ENCODE results near the gene CALML6.
"Not testable (repeated sequence)": the region's sequence is repeated elsewhere in the genome, so short reads cannot be mapped to it uniquely, and the experiment has no call there.

The CALML6 gene, protein sequence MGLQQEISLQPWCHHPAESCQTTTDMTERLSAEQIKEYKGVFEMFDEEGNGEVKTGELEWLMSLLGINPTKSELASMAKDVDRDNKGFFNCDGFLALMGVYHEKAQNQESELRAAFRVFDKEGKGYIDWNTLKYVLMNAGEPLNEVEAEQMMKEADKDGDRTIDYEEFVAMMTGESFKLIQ

DNA sequence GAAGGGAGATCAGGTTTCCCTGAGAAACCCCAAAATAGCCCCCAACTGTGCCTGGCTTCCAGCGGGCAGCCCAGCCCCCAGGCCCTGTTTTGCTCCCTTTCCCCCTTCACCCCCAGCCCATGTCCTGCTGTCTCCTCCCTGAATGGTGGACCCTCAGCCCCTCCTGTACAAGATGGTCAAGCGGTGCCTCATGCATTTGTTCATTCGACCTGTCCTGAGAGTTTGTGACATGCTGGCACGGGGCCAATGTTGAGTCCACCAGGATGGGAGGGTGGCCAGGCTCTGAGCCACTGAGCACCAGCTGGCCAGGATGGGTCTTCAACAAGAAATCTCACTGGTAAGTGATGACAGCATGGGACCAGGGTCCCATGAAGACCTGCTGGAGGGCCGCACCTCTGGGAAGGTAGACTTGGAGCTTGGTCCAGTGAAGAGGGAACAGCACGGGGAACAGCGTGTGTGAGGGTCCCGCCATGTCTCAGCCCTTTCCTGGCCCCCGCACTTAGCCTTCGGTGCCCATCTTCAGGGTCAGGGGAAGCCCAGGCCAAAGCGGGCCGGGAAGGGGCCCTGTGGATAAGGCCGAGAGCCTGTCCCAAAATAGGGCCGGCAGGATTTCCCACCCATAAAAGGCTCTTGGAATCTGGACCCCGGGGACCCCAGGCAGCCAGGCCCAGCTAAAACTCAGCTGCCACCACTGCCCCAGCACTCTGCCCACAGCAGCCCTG, at the start of gene CALML6:
TSS of gene CALML6 (plus strand) at position 290 of the 722 bp plus-strand sequence. CDS start at position 311, 21 bp downstream.
- no peak for DNase-seq (ENCODE audit: low read depth)

DNA sequence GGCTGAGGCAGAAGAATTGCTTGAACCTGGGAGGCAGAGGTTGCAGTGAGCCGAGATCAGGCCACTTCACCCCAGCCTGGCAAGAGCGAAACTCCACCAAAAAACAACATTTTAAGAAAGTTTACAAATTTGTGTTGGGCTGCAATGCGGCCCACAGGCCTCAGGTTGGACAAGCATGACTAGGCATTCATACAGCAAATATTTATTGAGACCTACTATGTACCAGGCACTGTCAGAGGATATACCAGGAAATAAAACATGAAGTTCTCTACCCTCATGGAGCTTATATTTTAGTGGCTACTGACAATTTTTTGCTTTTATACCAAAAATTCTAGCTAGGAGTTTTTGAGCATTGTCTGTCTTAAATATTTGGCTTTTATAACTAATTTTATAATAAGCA, 47.9 kb upstream of the CALML6 start:
- DNase-seq (ENCODE audit: low read depth) = no peak

DNA sequence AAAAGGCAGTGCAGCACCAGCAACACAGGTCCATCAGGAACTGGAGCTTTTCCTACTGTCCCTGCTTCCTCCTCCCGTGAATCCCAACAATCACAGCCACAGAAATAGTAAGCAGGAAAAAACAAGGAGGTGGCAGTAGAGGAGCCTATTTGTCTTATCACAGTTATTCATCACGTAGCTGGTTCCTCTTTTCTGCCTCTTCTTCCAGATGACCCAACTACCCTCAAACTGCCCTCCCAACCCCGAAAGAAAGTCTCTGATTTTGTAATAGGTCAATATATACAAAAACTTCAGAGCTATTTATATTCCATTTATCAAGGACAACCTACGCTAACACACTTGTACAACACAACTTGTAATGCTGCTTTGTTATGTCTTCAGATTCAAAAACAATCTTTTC, 45.6 kb upstream of the CALML6 start:
- DNase-seq (ENCODE audit: low read depth) = no peak

DNA sequence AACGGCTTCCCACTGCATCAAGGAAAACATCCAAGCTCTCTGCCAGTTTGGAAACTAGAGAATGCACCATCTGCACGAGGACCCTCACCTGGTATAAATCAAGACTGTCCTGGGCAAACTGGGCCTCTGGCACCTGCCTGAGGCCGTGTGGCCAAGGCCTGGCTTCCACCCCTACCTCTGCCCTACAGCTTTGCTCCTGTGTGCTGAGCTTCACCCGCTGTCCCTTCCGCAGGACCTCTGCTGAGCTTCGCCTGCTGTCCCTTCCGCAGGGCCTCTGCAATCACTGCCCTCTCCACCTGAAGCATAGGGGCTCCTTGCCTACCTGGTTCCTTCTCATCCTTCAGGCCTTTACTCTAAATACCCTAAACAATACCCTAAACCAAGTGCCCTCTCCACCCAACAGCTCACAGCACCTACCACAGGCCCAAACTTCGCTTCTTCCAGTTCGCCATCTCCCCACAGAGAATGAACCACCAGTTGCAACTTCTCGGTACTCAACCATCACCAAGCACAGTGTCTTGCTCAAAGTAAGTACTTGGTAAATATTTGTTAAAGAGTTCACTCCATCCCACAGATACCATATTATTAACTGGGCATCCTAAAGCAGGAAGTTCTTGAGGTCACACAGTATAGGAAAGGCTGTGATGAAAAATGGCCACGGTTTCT, 42.6 kb upstream of the CALML6 start:
- DNase-seq (ENCODE audit: low read depth) = no peak

DNA sequence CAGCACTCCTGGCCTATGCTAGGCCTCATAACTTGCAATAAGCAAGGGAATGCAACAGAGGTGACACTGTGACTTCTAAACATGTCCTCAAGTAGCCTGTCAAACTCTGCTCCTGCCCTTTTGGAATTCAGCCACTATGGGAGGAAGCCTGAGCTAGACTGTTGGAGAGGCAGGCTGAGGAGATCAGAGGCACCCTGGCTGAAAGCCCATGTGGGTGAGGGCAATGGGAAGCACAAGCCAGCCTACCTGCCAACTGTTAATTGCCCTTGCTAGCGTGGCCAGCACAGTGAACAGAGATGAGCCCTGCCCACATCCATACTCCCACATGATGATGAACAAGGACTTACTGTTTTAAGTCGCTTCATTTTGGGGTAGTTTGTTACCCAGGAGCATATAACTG, 41.9 kb upstream of the CALML6 start:
- no peak for DNase-seq (ENCODE audit: low read depth)

DNA sequence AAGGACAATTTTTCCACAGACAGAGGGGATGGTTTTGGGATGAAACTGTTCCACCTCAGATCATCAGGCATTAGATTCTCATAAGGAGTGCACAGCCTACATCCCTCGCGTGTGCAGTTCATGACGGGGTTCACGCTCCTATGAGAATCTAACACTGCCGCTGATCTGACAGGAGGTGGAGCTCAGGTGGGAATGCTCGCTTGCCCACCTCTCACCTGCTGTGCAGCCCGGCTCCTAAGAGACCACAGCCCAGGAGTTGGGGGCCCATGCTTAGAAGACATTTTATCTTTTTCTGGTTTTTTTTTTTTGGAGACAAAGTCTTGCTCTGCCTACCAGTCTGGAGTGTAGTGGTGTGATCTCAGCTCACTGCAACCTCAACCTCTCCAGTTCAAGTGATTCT, 40.2 kb upstream of the CALML6 start:
- no peak for DNase-seq (ENCODE audit: low read depth)

DNA sequence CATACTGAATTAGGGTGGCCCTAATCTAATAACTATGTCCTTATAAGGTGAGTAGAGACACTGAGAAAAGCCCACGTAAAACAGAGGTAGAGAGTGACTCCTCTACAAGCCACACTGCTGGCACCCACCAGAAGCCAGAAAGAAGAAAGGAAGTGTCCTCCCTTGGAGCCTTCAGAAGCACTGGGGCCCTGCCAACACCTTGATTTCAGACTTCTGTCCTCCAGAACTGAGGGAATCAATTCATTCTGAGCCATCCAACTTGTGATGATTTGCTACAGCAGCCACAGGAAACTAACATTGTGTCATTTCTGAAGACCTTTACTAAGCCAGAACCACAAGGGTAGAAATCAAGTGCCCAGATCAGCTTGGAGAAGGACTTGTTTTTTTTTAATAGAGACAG, 39.1 kb upstream of the CALML6 start:
- DNase-seq (ENCODE audit: low read depth) = no peak

DNA sequence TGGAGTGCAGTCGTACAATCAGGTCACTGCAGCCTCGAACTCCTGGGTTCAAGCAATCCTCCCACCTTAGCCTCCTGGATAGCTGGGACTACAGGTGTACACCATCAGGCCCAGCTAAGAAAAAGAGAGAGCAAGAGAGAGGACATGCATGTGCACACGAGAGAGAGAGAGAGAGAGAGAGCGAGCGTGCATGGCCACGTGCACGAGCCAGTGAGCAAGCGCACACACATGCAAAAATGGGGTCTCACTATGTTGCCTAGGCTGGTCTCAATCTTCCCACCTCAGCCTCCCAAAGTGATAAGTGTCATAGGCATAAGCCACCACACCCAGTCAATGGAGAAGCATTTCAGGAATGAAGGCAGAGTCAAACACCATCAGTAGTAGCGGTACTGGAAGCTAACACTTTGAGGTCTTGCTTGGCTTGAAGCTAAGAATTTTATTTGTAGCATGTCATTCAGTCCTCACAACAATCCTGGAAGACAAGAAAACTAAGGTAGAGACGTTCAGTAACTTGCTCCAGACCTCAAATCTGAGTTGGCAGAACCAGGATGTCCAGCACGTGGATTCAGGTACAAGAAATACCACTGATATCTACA, 38.6 kb upstream of the CALML6 start:
- no peak for DNase-seq (ENCODE audit: low read depth)

DNA sequence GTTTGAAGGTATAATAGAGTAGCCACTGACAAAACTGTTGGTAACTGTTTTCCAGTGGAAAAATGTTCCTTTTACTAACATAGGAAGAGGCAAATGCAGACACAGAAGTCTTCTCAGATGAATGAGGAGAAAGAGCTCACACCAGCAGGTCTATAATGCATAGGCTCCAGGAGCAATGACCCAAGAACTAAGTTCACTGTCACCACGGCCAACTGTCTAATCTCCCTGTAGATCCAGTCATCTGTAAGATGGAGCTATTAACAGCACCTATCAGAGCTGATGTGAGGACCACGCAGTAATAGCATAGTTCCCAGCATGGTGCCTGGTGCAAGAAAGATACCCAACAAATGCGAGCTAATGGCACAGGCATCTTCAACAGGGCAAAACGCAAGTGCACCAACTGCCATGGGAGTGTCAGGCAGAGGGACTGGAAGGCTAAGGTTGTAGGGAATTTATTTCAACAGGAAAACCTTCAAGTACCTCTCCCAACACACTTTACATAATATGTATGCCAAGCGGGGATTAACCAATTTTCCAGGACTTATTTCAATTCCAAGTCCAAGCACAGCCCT, 37.1 kb upstream of the CALML6 start:
- no peak for DNase-seq (ENCODE audit: low read depth)

DNA sequence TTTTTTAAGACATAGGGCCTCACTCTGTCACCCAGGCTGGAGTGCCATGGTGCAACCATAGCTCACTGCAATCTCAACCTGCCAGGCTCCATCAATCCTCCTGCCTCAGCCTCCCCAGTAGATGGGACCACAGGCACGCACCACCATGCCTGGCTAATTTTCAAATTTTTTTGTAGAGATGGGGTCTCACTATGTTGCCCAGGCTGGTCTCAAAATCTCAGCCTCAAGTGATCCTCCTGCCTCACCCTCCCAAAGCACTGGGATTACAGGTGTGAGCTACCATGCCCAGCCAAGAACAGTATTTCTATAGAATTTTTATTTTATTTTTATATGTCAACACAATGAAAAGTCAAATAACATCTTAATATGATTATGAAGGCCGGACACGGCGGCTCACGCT, 35.1 kb upstream of the CALML6 start:
- DNase-seq (ENCODE audit: low read depth) = no peak

DNA sequence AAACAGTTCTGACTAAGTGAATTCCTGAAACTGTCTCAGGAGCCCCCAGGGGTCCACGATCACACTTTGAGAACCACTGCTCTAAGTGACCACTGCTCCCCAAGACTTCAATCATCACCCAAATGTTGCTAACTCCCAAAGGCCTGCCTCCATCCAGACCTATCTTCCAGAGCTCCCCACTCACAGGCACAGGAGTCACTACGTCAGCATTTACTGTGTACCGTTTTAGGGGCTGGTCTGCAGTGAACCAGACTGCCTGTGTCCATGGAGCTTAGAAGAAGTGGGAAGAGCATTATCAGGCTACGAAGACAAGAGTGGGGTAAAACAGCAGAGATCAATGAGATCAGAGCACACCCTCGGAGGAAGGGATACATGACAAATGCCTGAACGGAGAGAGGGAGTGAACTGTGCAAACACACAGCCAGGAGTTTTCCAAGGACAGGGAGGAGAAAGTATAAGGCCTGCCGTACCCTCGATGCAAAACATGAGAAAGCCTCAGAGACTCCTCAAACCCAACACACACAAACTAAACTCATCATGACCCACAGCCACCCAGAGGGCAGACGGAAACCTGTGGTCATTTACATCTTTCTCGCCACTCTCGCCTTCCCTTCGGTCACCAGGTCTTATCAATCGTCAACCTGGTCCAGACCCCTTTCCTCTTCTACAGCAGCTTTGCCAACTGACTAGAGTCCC, 34.3 kb upstream of the CALML6 start:
- DNase-seq (ENCODE audit: low read depth) = no peak

DNA sequence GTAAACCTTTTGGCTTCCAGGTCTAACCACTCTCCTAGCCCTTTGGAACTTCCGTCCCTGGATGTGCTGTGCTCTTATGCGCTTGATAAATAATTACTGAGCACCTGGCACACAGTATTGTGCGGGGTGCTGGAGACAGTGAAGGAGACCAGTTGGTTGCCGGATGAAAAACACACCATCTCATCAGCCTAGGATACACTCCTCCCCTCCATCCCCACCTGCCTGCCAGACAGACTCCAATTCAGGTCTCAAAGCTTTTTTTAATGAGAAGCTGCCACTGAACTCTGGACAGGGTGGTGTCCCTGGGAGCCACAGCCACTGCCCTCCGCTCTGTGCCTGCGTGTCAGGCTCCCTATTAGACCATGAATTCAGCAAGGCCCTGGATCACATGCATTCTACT, 33.3 kb upstream of the CALML6 start:
- no peak for DNase-seq (ENCODE audit: low read depth)

DNA sequence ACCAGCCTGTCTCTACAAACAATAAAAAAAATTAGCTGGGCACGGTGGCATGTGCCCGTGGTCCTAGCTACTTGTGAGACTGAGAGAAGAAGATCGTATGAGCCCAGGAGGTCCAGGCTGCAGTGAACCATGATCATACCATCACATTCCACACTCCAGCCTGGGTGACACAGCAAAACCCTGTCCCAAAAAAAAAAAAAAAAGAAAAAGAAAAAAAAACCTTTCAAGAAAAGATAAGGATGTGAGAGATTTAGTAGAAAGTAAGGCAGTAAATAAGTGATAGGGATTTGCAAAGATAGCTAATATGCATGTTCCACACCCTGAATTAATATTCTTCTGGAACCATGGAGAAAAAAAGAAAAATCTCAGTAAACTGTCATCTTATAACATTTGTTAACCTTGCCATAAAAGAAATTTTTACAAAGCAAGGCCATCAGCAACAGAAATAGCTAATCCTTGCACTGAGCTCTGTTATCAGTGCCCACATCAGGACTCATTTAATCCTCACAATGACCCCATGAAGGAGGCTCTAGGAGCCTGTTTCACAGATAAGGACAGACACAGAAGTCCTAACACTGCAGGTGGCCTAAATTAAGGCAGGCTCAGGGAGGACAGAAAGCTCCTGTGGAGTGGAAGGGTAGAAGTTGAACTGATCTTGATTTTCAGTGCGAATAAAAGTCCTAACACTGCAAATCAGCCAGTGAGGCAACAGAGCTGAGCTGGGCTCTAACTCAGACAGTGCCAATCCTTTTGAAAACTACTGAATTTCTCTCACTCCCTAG, 31.8 kb upstream of the CALML6 start:
- DNase-seq (ENCODE audit: low read depth) = no peak

DNA sequence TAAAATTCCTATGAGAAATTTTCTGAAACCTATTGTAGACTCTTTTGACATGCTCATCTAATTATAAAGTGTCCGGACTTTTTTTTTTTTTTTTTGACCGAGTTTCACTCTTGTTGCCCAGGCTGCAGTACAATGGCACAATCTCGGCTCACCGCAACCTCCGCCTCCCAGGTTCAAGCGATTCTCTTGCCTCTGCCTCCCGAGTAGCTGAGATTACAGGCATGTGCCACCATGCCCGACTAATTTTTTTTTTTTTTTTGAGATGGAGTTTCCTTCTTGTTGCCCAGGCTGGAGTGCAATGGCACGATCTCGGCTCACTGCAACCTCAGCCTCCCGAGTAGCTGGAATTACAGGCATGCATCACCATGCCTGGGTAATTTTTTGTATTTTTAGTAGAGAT, 31.2 kb upstream of the CALML6 start:
- not testable (repeated sequence) for DNase-seq (ENCODE audit: low read depth)

DNA sequence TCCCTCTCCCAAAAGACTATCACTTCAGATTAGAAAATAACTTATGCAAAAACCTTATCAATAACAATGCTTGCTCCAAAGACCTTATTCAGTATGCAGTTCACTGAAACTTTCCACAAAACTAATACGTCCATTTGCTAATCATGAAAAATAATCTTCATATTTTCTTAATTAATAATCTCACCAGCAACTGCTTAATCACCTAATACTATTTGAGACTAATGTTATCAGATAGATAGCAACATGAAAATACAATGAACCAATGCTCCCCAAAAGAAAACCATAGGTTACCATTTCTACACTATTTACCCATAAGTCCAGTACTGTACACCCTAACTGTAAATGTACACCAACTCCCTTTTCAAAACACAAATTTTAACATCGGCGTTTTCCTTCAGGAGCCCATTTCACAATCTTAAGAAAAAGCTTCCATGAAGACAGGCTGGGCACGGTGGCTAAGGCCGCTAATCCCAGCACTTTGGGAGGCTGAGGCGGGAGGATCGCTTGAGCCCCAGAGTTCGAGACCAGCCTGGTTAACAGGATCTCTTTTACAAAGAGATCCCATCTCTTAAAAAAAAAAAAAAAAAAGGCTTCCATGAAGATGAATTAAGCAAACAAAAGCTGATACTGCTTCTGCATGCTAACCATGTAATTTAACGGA, 25.8 kb upstream of the CALML6 start:
- DNase-seq (ENCODE audit: low read depth) = no peak

DNA sequence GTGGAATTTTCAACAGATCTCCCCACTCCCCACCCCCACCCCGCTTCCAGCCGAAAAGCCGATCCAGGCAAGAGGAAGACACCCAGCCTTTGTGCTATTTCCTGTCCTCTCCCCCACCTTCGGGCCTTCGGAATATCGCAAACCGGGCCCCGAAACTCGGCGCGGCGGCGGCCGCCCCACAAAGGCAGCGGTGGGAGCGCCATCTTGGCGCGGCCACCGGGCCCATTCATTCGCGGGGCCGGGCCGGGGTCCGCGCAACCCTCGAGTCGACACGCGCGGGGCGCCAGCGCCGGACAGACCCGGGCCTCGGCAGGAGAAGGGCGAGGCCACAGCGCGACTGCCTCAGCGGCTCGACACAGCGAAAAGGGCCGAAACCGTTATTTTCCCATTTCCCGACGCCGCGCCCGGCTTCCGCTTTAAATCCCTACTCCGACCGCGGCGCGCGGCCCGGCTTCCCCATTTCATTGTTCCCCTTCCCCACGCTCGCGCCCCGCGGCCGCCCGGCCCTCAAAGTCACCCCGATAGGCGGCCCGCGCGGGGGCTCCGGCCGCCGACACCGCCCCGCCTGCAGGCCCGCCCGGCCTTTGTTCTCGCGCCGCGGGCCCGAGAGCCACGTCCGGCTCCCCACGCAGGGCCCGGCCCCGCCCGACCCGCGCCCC, 25.1 kb upstream of the CALML6 start:
- no peak for DNase-seq (ENCODE audit: low read depth)

DNA sequence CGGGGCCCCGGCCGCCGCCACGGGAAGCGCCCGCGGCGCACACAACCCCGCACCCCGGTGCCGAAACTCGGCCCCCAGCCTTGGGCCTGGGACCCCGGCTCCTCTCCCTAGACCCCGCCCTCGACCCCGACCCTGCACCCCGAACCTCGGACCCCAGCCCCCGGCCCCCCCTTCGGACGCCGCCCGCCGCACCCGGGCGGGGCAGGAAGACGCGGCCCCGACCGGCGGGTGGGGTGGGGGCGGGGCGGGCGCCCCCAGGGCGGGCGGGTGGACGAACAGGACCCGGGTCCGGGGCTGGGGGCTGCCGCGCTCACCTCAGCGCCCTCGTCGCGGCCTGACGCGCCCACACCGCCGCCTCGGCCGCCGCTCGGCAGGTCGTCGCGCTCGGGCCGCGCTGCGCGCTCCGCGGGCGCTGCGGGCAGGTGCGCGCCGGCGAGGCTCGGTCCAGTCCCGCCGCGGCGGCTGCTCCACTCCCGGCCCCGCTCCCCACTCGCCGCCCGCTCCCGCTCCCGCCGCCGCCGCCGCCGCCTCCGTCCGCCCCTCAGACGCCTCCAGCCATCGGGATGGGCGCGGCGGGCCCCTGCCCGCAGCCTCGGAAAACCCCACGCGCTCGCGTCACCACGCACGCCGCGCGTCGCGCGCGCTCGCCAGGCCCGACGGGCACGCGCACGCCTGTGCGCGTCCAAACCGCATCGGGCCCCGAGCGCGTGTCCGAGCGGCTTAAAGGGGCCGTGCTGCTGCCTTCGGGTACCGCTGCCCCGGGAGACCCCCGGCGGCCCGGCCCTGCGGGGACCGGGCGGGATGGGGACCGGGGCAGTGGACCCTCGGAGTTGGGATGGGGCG, 24.3 kb upstream of the CALML6 start, which contains the start of gene GNB1:
TSS of gene GNB1 (minus strand) at position 582 of the 843 bp plus-strand sequence. CDS start 65,634 bp downstream, outside the sequence.
- peak; percentile 77 for DNase-seq (ENCODE audit: low read depth)

DNA sequence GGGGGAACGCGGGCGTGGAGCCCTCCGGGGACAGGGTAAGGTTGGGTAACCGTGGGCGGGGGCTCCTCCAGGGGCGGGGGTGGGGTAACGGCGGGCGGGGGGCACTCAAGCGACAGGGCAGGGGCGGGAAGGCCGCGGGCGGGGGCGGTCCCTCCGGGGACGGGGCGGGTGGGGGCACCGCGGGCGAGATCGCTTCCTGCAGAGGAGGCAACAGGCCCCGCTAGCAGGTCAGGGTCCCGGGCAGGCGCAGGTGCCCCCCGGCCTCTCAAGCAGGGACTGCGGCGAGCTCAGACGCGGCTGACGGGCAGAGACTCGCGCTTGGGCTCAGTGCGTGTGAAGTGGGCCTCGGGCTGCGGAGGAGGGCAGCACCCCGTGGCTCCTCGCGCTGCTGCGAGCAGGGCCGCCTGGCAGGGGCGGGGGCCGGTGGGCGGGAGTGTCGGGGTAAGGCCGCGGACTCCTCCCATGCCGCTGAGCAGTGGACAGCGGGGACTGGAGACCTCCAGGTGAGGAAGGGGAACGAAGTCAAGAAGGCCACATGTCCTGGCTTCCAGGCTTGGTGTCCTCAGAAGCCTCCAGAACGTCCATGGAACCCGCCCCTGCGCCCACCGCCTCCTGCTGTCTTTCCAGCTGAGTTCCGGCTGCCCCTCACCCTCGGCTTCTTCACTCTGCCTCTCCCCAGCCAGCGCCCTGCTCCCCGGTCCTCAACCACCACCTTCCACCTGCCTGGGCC, 23.5 kb upstream of the CALML6 start:
- no peak for DNase-seq (ENCODE audit: low read depth)

Data from stromal cell of bone marrow (primary cell).